Measurements from ENCODE around the gene TNK2.
"Not testable (repeated sequence)": the region's sequence is repeated elsewhere in the genome, so short reads cannot be mapped to it uniquely, and the experiment has no call there.

Gene TNK2

GRCh38 chr3:195823280-195823679, 85.1 kb downstream of the TNK2 start:
- TF ChIP-seq, protein P1, sequence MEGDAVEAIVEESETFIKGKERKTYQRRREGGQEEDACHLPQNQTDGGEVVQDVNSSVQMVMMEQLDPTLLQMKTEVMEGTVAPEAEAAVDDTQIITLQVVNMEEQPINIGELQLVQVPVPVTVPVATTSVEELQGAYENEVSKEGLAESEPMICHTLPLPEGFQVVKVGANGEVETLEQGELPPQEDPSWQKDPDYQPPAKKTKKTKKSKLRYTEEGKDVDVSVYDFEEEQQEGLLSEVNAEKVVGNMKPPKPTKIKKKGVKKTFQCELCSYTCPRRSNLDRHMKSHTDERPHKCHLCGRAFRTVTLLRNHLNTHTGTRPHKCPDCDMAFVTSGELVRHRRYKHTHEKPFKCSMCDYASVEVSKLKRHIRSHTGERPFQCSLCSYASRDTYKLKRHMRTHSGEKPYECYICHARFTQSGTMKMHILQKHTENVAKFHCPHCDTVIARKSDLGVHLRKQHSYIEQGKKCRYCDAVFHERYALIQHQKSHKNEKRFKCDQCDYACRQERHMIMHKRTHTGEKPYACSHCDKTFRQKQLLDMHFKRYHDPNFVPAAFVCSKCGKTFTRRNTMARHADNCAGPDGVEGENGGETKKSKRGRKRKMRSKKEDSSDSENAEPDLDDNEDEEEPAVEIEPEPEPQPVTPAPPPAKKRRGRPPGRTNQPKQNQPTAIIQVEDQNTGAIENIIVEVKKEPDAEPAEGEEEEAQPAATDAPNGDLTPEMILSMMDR (conservative IDR thresholded peaks at IDR 0.05; ENCODE audit: low read length): no peak
- no peak for DNase-seq (ENCODE audit: low read depth)
- H3K4me3 ChIP-seq (ENCODE audit: low read length): no peak overlapping the region

- TF ChIP-seq, protein P1 (conservative IDR thresholded peaks at IDR 0.05; ENCODE audit: low read length): no peak
- no peak overlapping the region for H3K4me3 ChIP-seq (ENCODE audit: low read length)
- no peak for DNase-seq (ENCODE audit: low read depth)
Observed at GRCh38 chr3:195822131-195822696, 86.1 kb downstream of the TNK2 start.

- TF ChIP-seq, protein P1 (conservative IDR thresholded peaks at IDR 0.05; ENCODE audit: low read length): no peak
- DNase-seq (ENCODE audit: low read depth): no peak
- H3K4me3 ChIP-seq (ENCODE audit: low read length): no peak overlapping the region
Observed at GRCh38 chr3:195821403-195822130, 86.8 kb downstream of the TNK2 start.

- DNase-seq (ENCODE audit: low read depth): no peak
- H3K4me3 ChIP-seq (ENCODE audit: low read length): no peak overlapping the region
- TF ChIP-seq, protein P1 (conservative IDR thresholded peaks at IDR 0.05; ENCODE audit: low read length): no peak
Observed at GRCh38 chr3:195820901-195821300, 87.5 kb downstream of the TNK2 start.

- TF ChIP-seq, protein P1 (conservative IDR thresholded peaks at IDR 0.05; ENCODE audit: low read length): no peak
- H3K4me3 ChIP-seq (ENCODE audit: low read length): no peak overlapping the region
- DNase-seq (ENCODE audit: low read depth): no peak
Observed at GRCh38 chr3:195820186-195820585, 88.2 kb downstream of the TNK2 start.

DNA sequence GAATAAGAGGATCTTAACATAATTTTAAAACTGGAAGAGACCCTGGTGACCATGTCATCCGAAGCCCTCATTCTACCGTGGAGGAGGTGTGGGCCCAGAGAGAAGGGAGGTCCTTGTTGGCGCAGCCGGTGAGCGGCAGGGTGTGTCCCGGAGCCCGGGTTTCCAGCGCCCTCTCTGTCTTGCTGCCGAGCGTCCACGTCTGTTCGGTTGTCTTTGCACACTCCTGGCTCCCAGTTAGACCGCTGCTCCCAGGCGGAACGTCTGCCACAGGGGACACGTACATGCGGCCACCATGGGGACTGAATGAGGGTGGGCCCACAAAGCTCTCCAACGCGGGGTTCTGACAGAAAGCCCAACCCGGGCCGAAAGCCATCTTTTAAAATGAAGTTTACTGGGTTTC, 90.0 kb downstream of the TNK2 start:
- TF ChIP-seq, protein P1 (conservative IDR thresholded peaks at IDR 0.05; ENCODE audit: low read length): no peak
- no peak overlapping the region for H3K4me3 ChIP-seq (ENCODE audit: low read length)
- no peak for DNase-seq (ENCODE audit: low read depth)

DNA sequence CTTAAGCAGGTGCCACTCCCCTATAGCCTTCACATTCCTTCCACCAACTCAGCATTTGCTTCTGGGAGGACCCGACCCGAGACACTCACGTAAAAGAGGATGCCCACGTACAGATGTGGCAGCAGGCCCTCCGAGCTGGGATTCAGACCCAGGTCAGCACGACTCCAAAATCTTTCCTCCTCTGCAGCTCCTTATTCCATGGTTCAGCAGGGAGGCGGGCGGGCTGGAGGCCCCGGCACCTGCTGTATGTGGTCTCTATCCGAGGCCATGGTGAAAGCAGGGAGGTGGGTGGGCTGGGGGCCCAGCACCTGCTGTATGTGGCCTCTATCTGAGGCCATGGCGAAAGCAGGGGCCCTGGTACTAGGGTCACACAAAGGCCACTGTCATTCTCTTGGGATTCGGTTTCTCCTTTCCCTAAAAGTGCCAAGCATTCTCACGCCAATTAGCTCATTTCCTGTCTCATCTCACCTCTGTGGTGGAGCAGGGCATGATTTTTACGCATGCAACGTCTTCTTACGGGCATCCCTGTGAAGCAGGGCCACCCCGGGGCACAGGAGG, 90.7 kb downstream of the TNK2 start:
- H3K4me3 ChIP-seq (ENCODE audit: low read length): no peak overlapping the region
- DNase-seq (ENCODE audit: low read depth): no peak
- TF ChIP-seq, protein P1 (conservative IDR thresholded peaks at IDR 0.05; ENCODE audit: low read length): no peak

- not testable (repeated sequence) for H3K4me3 ChIP-seq (ENCODE audit: low read length); DNase-seq (ENCODE audit: low read depth)
Observed at GRCh38 chr3:195816276-195816913, 92.0 kb downstream of the TNK2 start.
